Upper lobe of left lung (tissue), 4 donors: ENCODE results near the gene PCYT2.

Experiments used
- CTCF ChIP-seq, 6 experiments: fragments of 450-650 bp in 4 of 6; fragments of 200-600 bp in 2 of 6; sonication (generic) in 2 of 6; IDR thresholded peaks; one replicate each; pipeline ENCODE4 v1.5.1; 2016 to 2019; ENCODE audit warnings: antibody characterized with exemption in 6 of 6
- EP300 ChIP-seq, 4 donors: sonication (generic); formaldehyde crosslinking; IDR thresholded peaks; one replicate each; pipeline ENCODE4 v1.5.1; 2017; ENCODE audit warnings: antibody characterized with exemption in 4 of 4, control low read depth in 2 of 4
- POLR2A ChIP-seq, 4 donors: fragments of 450-650 bp; IDR thresholded peaks; one replicate each; pipeline ENCODE4 v1.5.1; 2016 to 2017; ENCODE audit warnings: antibody characterized with exemption in 4 of 4, mild to moderate bottlenecking in 2 of 4
- POLR2AphosphoS5 ChIP-seq, 2 donors: sonication (generic); formaldehyde crosslinking; IDR thresholded peaks; one replicate each; pipeline ENCODE4 v1.5.1; 2017; ENCODE audit warnings: antibody characterized with exemption in 2 of 2

GRCh38 chr17:81932333-81932983, 21.3 kb upstream of the PCYT2 start:
- TF ChIP-seq CTCF (IDR thresholded peaks at IDR 0.05) = no peak
- TF ChIP-seq EP300 (IDR thresholded peaks at IDR 0.05) = no peak
- no peak for TF ChIP-seq POLR2AphosphoS5 (IDR thresholded peaks at IDR 0.05)
- TF ChIP-seq POLR2A (IDR thresholded peaks at IDR 0.05) = no peak
